Activated CD4-positive, alpha-beta T cell treated with anti-CD3 and anti-CD28 coated beads, Interleukin-2, Interleukin-6, amounts not matched to agents 100 ng/mL and 50 ng/mL, durations not matched to agents 16 hours and 8 hours (primary cell): Measurements from ENCODE around the gene NTRK1.

Source experiments
- DNase-seq: peaks from one replicate; pipeline ENCODE4 v3.0.0-alpha.2; 2020

NTRK1 gene

GRCh38 chr1:156858959-156859522 is 1.6 kb upstream of the NTRK1 start, which contains the start of gene INSRR:
TSS of gene INSRR (minus strand) at chr1:156859117. CDS start at chr1:156858621, 496 bp downstream.
- no peak for DNase-seq

DNA sequence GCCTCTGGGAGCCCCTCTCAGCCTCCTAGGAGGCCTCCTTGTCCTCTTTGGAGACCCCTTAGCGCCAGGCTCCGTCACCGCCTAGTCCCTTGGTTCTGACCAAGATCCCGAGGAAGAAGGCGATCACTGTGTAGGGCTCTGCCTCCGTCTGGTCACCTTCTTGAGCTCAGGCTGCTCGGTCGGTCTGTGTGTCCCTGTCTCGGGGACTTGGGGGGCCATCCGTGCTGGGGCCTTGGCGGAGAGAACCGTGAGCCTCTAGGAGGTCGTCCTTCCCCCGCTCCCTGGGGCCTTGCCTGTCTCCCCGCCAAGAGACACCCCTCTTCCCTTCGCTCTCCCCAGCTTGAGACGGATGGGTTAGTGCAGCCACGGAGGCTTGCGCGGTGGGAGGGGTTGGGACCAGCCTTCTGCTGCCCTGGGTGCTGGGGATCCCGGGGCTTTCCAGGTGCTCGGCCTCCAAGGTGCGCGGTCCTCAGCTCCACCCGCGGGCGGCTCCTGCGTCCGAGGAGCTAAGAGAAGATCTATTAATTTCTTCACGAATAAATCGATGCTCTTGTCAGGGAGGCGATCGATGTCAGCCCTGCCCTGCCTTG is 1.0 kb upstream of the NTRK1 start:
- DNase-seq, result no peak

DNA sequence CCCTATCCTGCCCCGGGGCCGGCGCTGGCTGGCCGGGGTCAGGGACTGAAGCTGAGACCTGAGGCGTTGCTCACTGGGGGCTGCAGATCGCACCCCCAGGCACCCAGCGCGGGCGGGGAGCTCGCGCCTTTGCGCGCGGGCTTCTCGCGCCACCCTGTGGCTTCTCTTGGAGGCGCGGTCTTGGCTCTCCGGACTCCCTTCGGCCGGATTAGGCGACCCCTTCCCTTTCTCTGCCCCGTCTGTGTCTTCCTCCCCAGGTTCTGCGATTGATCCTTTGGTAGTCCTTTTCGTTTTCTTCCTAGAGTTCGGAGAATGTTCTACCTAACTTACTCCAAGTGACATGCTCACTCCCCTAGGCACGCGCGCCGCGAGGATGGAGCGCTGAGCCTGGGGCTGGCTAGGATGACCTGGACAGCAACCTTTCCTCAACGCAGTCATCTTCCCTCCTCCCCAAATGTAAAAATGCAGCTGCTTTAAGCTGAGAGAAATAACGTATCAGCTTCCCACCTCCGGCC is 495 bp upstream of the NTRK1 start:
- peak; percentile 68 for DNase-seq

GRCh38 chr1:156862584-156862983 is 1.9 kb downstream of the NTRK1 start:
- DNase-seq, result no peak

- peak; percentile 54 for DNase-seq
These were observed 2.4 kb downstream of the NTRK1 start for GRCh38 chr1:156862997-156863599.

DNA sequence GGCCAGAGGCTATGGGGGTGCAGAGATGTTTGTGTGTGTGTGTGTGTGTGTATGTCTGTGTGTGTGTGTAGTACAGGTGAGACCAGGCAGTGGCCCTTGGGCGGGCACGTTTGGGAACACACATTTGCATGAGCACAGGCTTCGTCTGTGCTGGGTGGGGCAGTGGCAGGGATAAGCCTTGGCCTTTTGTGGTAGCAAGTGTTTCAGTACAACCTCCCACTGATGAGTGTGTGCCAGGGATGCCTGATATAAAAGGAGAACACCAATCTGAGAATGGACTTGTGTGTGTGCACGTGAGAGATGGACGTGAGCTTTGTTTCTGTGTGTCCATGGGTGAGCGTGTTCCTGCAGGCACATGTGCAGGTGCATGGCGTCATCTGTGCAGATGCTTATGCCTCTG is 3.0 kb downstream of the NTRK1 start:
- DNase-seq, result no peak

DNA sequence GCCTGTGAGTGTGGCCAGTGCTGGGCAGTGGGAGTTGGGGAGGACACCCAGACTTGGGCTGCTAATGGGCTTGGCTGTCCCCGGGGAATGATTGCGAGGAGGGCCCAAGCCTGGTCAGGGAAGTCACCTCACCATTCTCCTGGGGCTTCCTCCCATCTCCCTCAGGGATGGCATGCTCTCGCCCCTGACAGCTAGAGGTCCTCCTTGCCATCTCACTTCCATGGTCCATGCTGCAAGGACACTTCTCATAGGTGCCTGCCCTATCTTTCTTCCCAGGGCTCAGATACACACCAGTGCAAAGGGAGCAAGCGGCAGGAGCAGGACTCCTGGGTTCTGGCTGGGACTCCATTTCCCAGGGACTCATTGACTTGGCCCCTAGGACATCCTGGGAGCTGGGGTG is 4.1 kb downstream of the NTRK1 start:
- DNase-seq, result no peak

GRCh38 chr1:156865258-156865657 is 4.6 kb downstream of the NTRK1 start:
- no peak for DNase-seq

GRCh38 chr1:156865865-156866248 is 5.2 kb downstream of the NTRK1 start:
- DNase-seq, result no peak

DNA sequence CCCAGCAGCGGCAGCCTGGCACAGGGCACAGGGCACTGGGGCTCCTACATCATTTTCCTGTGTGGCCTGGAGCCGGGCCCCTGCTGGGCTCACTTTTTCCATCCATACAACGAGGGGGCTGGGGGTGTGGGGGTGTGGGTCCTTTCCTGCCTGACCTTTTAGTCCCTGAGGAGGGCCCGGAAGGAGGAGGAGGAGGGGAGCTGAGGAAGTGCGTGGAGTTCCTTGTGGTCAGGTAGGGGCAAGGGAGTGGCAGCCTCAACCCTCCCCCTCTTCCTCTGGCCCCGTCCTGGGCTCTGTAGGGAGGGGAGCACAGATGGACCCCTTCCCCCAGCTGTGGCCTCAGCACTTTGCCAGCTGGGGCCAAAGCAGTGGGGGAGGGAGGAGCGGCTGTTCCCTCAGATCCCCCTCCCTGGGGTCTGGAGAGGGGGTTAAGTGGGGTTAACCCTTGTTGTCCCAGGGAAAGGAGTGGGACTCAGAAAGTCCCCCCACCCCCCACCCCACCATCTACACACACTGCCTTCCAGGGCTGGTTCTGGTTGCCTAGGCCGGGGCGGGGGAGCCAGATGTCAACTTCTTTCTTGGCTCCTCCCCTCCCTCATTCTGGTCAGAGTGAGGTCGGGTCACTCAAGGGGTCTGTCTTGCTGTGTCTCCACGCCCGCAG is 5.7 kb downstream of the NTRK1 start:
- no peak for DNase-seq

DNA sequence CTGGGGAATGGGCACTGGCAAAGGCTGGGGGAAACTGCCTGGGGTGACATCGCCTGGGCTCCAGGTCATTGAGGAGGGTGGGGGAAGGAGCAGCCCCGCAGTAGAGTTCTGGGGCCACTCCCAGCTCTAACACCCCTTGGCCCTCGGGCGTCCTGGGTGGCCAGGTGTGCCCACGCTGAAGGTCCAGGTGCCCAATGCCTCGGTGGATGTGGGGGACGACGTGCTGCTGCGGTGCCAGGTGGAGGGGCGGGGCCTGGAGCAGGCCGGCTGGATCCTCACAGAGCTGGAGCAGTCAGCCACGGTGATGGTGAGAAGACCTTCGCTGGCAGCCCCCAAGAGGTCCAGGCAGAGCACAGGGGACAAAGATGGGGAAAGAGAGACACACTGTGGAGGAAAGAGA is 7.7 kb downstream of the NTRK1 start:
- DNase-seq, result no peak

DNA sequence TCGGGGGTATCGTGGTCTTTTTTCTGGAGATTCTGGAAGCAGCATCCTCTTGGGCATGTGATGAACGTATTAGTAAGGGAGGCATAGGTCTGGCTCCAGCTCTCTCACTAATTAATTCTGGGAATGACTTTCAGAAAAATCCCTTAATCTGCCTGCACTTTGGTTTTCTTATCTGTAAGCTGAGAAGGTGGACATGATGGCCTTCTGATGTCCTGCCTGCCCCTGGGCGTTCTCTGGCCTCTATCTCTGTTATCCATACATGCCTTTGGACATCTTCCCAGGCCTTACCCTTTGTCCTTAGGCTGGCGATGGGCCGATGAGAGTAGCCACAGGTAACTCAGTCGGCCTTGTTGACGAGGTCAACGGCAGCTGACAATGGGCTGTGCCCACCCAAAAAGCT is 8.8 kb downstream of the NTRK1 start:
- no peak for DNase-seq

- DNase-seq, result no peak
These were observed 13.0 kb downstream of the NTRK1 start for GRCh38 chr1:156873659-156874058.

GRCh38 chr1:156874142-156874541 is 13.5 kb downstream of the NTRK1 start:
- no peak for DNase-seq

DNA sequence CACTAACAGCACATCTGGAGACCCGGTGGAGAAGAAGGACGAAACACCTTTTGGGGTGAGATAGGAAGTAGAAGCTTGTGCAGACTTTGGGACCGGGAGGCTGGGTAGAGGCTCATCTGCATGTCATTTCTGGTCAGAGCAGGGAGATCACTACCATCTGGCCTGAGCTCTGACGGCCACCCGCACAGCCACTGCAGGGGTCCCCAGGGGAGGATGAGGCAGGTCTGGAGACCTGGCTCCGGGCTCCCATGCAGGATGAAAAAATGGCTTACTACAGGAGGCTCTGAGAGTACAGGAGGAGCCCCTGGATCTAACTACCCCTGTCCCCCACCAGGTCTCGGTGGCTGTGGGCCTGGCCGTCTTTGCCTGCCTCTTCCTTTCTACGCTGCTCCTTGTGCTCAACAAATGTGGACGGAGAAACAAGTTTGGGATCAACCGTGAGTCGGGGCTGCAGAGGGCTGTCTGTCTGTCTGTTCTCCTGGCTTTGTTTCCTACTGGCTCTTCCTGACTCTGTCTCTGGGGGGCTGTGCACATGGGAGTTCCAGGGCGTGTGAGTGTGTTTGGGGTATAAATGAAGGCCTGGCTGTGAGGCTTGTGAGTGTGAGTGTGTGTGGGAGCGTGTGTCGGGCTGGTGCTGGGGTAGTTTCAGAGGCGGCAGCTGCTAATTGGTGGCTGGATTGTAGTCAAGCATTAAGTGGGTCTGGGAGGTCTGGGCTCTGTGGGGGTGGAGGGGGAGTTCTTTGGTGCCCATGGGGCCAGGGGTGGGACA is 14.1 kb downstream of the NTRK1 start:
- no peak for DNase-seq

- DNase-seq, result no peak
These were observed 14.6 kb downstream of the NTRK1 start for GRCh38 chr1:156875341-156875615.

DNA sequence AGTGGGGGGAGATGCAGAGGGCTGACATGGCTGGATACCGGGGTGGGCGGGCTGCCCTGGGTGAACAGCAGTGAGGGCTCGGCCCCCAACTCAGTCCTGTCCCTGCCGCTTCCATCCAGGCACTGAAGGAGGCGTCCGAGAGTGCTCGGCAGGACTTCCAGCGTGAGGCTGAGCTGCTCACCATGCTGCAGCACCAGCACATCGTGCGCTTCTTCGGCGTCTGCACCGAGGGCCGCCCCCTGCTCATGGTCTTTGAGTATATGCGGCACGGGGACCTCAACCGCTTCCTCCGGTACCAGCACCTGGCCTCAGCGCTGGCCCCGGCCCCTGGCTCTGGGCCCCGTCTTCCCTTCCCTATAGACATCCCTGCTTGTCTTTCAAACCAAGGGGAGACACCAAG is 15.6 kb downstream of the NTRK1 start:
- DNase-seq, result no peak

DNA sequence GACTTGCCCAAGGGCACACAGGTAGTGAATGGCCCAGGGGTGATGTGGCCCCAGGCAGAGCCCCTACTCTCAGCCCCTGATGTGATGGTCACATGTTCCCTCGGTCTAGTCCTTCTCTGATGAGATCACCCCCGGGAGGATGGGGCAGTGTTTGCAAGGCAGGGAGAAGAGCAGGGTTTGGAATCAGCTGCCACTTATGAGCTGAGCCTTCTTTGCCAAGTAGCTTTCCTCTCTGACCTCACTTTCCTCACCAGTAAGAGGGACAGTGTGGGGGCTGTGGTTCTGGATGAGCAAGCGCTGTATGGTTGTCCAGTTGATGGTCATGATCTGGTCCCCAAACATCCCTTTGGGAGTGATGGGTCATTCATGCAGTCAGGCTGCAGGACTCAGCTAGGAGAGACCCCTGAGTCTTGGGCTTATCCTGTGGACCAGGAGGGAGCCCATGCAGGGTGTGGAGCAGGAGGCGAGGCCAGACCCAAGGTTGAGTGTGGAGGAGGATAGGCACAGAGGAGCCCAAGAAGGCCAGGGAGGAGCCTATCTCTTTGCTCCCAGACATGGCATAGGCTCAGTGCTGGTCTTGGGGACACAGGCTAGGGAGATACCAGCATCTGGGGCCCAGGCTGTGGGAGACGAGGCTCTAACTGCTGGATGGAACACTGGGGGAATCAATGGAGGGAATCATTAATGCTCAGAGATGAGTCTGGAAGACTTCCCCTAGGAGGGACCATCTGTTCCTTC is 16.9 kb downstream of the NTRK1 start:
- no peak for DNase-seq

DNA sequence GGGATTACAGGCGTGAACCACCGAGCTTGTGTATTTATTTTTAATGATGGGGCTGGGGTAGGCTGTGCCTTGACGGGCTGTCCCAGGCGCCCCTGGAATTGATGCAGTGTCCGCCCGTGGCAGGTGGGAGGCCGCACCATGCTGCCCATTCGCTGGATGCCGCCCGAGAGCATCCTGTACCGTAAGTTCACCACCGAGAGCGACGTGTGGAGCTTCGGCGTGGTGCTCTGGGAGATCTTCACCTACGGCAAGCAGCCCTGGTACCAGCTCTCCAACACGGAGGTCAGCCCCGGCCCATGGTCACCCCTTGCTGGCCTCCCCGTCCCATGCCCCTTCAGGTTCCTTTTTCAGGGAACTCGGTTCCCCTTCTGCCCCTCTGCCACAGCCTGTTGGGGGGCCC is 19.2 kb downstream of the NTRK1 start:
- DNase-seq, result no peak

DNA sequence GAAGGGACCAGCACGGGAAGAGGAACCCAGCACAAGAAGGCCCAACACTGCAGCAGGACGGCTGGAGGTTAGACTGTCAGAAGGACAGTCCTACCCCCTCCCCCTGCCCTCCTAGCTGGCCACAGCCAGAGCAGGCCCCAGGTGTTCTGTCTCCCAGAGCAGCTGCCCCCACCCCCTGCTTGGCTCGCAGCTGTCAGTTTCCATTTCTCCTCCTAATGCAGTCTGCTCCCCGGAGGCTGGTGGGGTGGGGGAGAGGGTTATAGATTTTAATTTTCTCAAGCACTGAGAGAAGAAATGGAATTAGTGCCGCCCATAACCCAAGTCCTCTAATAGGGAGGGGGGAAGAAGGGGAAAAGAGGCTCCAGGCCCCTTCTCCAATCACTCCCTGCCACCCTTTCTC is 19.8 kb downstream of the NTRK1 start:
- no peak for DNase-seq

DNA sequence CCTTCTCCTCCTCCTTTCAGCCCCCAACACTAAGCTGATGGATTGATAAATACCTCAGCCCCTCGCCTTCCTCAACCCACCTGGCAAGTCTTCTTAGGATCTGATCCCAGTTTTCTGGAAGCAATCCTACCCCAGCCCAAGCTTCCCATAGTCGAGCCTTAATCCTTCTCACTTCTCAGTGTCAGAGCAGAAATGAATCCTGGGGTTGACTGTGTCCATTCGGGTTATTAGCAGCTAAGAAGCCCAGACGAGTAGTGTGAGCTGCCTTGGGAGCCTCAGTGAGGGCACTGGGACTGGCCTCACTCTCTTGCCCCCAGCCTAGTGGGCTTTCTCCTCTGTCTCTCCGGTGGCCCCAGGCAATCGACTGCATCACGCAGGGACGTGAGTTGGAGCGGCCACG is 20.4 kb downstream of the NTRK1 start:
- DNase-seq, result no peak

GRCh38 chr1:156881663-156882062 is 21.0 kb downstream of the NTRK1 start:
- no peak for DNase-seq

GRCh38 chr1:156882543-156882942 is 21.9 kb downstream of the NTRK1 start:
- no peak for DNase-seq
